Neural cell (in vitro differentiated cells): Measurements from ENCODE around the gene B9D1. TPM values are rescaled to one million over a fixed set of nuclear protein-coding genes. Genes with fewer than 3 reads are reported as not detected.

Source experiments
- H2AFZ ChIP-seq: fragments of 200-600, 300-800 bp; sonication (generic), shearing (Covaris generic); 2 replicates; pipeline ENCODE4 v1.6.0; 2014; ENCODE audit warnings: low read depth, mild to moderate bottlenecking, antibody characterized with exemption, low read length, moderate library complexity
- H3F3A ChIP-seq: fragments of 200-600 bp; shearing (Covaris generic); 2 replicates; pipeline ENCODE4 v1.6.1; 2016; ENCODE audit warnings: mild to moderate bottlenecking, moderate library complexity, mixed read lengths, antibody characterized with exemption, low read length; ENCODE audit not compliant: insufficient read depth, poor library complexity, severe bottlenecking
- H3K27ac ChIP-seq: fragments of 200-600, 300-800 bp; sonication (generic), shearing (Covaris generic); 2 replicates; pipeline ENCODE4 v1.5.1; 2014; ENCODE audit warnings: mild to moderate bottlenecking, low read length, moderate library complexity
- H3K27me3 ChIP-seq: fragments of 300-800, 200-600 bp; sonication (generic), shearing (Covaris generic); 2 replicates; pipeline ENCODE4 v1.6.0; 2014; ENCODE audit warnings: mild to moderate bottlenecking, low read depth, low read length, moderate library complexity; ENCODE audit not compliant: insufficient read depth
- H3K36me3 ChIP-seq: fragments of 300-800, 200-600 bp; sonication (generic), shearing (Covaris generic); 2 replicates; pipeline ENCODE4 v1.5.1; 2014; ENCODE audit warnings: mild to moderate bottlenecking, antibody characterized with exemption, low read length, moderate library complexity; ENCODE audit not compliant: insufficient read depth
- H3K4me2 ChIP-seq: fragments of 300-800, 200-600 bp; sonication (generic), shearing (Covaris generic); 2 replicates; pipeline ENCODE4 v1.6.0; 2014; ENCODE audit warnings: mild to moderate bottlenecking, low read length
- H3K4me3 ChIP-seq: fragments of 300-800, 200-600 bp; sonication (generic), shearing (Covaris generic); 2 replicates; pipeline ENCODE4 v1.5.1; 2014; ENCODE audit warnings: mild to moderate bottlenecking, low read length, moderate library complexity
- H3K79me2 ChIP-seq: fragments of 200-600 bp; shearing (Covaris generic); replicated peaks from 2 replicates; pipeline ENCODE4 v1.6.0; 2014; ENCODE audit warnings: mild to moderate bottlenecking, low read length, moderate library complexity; ENCODE audit not compliant: insufficient read depth
- H3K9ac ChIP-seq: fragments of 300-800, 200-600 bp; sonication (generic), shearing (Covaris generic); 2 replicates; pipeline ENCODE4 v1.6.1; 2016; ENCODE audit warnings: mild to moderate bottlenecking, low read length, mixed read lengths
- H3K9me2 ChIP-seq: fragments of 200-600 bp; shearing (Covaris generic); 2 replicates; pipeline ENCODE4 v1.6.1; 2016; ENCODE audit warnings: mild to moderate bottlenecking, low read length, mixed read lengths; ENCODE audit not compliant: insufficient read depth
- H3K9me3 ChIP-seq: fragments of 200-600, 300-800 bp; sonication (generic), shearing (Covaris generic); 2 replicates; pipeline ENCODE4 v1.6.1; 2016; ENCODE audit warnings: mild to moderate bottlenecking, mixed run types, low read length, moderate library complexity, mixed read lengths
- H4K20me1 ChIP-seq: fragments of 200-600 bp; shearing (Covaris generic); 2 replicates; pipeline ENCODE4 v1.6.1; 2016; ENCODE audit warnings: mild to moderate bottlenecking, mixed run types; ENCODE audit not compliant: insufficient read depth
- EP300 ChIP-seq: fragments of 450-650 bp; conservative IDR thresholded peaks from 2 replicates; pipeline ENCODE4 v1.6.1; 2014; ENCODE audit warnings: antibody characterized with exemption, mild to moderate bottlenecking, moderate library complexity; ENCODE audit not compliant: poor library complexity, severe bottlenecking
- EZH2 ChIP-seq: fragments of 200-600, 300-800 bp; shearing (Covaris generic), sonication (generic); IDR thresholded peaks from 2 replicates; pipeline ENCODE4 v1.6.1; 2014; ENCODE audit warnings: antibody characterized with exemption, low read length, borderline replicate concordance, mild to moderate bottlenecking; ENCODE audit not compliant: insufficient read depth, poor library complexity, severe bottlenecking
- MXI1 ChIP-seq: fragments of 450-650 bp; conservative IDR thresholded peaks from 2 replicates; pipeline ENCODE4 v1.6.1; 2014; ENCODE audit warnings: antibody characterized with exemption, mild to moderate bottlenecking; ENCODE audit not compliant: poor library complexity, severe bottlenecking
- POLR2AphosphoS5 ChIP-seq: IDR thresholded peaks from 2 replicates; pipeline ENCODE4 v1.6.1; 2012
- RAD21 ChIP-seq: fragments of 450-650 bp; conservative IDR thresholded peaks from 2 replicates; pipeline ENCODE4 v1.6.1; 2014; ENCODE audit warnings: antibody characterized with exemption, mild to moderate bottlenecking, moderate library complexity
- SMC3 ChIP-seq: fragments of 450-650 bp; conservative IDR thresholded peaks from 2 replicates; pipeline ENCODE4 v1.6.1; 2014; ENCODE audit warnings: antibody characterized with exemption, mild to moderate bottlenecking, moderate library complexity; ENCODE audit not compliant: poor library complexity
- TAF1 ChIP-seq: IDR thresholded peaks from 2 replicates; pipeline ENCODE4 v1.6.1; 2012; ENCODE audit warnings: low read depth
- polyA plus RNA-seq: library from polyadenylated mRNA; depleted of rRNA; stranded (reverse); fragments of >200 nt; gene quantifications from 2 replicates; pipeline ENCODE4 v1.2.3, GENCODE V29; 2014
- TF ChIP-seq, protein P1 (sequence below): IDR thresholded peaks from 2 replicates; pipeline ENCODE4 v1.6.1; 2012; ENCODE audit warnings: borderline replicate concordance
- TF ChIP-seq, protein P2 (sequence below): fragments of 450-650 bp; IDR thresholded peaks from 2 replicates; pipeline ENCODE4 v1.5.1; 2014; ENCODE audit warnings: antibody characterized with exemption, mild to moderate bottlenecking, moderate library complexity; ENCODE audit not compliant: poor library complexity, severe bottlenecking

Gene B9D1
- polyA plus RNA-seq, 1 donor from 2014 or later = 32.0 TPM

DNA sequence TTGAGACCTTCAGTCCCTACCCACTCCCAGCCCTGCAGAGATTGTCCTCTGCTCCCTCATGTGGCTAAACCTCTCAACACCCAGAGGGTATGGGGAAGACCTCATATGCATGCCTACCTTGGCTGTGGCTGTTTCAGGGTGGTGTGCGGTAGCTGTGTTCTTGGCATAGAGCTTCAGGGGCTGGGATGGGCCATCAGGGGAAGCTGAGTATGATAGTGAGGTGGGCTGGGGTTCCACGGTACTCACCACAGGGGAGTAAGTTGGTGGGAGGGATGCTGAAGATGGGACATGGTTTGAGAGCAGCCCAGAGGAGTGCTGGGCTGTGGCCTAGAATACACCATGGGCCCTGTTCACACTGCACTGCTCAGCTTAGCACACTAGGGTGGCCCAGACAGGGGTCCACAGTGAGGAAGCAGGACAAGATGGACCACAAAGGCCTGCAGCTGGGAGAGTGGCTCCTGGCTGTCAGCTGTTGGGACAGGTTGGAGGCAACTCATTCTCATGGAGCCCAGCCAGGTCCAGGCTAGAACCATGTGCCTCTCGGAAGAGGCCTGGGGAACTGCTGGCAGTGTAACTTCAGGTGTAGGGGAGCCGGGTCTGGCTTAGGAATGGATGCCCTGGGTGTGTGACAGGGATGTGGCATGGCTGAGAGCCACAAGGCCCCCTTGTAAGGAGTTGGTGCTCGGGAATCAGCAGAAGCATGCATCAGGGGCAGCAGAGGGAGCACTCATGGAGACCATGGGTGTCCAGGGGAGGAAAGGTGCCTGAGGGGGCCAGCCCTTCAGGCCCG lies 21.4 kb upstream of the B9D1 start:
- Histone ChIP-seq H3K9me3 (no peaks in the 10 kb centered on the region), H4K20me1 (no peaks in the 10 kb centered on the region), H3K36me3 (peaks cover 5% of the 10 kb centered on the region), H3K27ac (no peak overlapping the region), H2AFZ (no peak overlapping the region), H3K4me3 (no peak overlapping the region), H3K9me2 (no peaks in the 10 kb centered on the region), H3K27me3 (no peaks in the 10 kb centered on the region), H3F3A (no peaks in the 10 kb centered on the region), H3K79me2 (peaks cover 9% of the 10 kb centered on the region), H3K9ac (no peak overlapping the region), H3K4me2 (no peak overlapping the region)
- TF ChIP-seq RAD21 (no peak), SMC3 (no peak), MXI1 (no peak), TAF1 (no peak), EP300 (no peak), POLR2AphosphoS5 (no peak), EZH2 (no peak)
- TF ChIP-seq, protein P1, sequence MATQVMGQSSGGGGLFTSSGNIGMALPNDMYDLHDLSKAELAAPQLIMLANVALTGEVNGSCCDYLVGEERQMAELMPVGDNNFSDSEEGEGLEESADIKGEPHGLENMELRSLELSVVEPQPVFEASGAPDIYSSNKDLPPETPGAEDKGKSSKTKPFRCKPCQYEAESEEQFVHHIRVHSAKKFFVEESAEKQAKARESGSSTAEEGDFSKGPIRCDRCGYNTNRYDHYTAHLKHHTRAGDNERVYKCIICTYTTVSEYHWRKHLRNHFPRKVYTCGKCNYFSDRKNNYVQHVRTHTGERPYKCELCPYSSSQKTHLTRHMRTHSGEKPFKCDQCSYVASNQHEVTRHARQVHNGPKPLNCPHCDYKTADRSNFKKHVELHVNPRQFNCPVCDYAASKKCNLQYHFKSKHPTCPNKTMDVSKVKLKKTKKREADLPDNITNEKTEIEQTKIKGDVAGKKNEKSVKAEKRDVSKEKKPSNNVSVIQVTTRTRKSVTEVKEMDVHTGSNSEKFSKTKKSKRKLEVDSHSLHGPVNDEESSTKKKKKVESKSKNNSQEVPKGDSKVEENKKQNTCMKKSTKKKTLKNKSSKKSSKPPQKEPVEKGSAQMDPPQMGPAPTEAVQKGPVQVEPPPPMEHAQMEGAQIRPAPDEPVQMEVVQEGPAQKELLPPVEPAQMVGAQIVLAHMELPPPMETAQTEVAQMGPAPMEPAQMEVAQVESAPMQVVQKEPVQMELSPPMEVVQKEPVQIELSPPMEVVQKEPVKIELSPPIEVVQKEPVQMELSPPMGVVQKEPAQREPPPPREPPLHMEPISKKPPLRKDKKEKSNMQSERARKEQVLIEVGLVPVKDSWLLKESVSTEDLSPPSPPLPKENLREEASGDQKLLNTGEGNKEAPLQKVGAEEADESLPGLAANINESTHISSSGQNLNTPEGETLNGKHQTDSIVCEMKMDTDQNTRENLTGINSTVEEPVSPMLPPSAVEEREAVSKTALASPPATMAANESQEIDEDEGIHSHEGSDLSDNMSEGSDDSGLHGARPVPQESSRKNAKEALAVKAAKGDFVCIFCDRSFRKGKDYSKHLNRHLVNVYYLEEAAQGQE = no peak
- TF ChIP-seq, protein P2, sequence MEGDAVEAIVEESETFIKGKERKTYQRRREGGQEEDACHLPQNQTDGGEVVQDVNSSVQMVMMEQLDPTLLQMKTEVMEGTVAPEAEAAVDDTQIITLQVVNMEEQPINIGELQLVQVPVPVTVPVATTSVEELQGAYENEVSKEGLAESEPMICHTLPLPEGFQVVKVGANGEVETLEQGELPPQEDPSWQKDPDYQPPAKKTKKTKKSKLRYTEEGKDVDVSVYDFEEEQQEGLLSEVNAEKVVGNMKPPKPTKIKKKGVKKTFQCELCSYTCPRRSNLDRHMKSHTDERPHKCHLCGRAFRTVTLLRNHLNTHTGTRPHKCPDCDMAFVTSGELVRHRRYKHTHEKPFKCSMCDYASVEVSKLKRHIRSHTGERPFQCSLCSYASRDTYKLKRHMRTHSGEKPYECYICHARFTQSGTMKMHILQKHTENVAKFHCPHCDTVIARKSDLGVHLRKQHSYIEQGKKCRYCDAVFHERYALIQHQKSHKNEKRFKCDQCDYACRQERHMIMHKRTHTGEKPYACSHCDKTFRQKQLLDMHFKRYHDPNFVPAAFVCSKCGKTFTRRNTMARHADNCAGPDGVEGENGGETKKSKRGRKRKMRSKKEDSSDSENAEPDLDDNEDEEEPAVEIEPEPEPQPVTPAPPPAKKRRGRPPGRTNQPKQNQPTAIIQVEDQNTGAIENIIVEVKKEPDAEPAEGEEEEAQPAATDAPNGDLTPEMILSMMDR = no peak

DNA sequence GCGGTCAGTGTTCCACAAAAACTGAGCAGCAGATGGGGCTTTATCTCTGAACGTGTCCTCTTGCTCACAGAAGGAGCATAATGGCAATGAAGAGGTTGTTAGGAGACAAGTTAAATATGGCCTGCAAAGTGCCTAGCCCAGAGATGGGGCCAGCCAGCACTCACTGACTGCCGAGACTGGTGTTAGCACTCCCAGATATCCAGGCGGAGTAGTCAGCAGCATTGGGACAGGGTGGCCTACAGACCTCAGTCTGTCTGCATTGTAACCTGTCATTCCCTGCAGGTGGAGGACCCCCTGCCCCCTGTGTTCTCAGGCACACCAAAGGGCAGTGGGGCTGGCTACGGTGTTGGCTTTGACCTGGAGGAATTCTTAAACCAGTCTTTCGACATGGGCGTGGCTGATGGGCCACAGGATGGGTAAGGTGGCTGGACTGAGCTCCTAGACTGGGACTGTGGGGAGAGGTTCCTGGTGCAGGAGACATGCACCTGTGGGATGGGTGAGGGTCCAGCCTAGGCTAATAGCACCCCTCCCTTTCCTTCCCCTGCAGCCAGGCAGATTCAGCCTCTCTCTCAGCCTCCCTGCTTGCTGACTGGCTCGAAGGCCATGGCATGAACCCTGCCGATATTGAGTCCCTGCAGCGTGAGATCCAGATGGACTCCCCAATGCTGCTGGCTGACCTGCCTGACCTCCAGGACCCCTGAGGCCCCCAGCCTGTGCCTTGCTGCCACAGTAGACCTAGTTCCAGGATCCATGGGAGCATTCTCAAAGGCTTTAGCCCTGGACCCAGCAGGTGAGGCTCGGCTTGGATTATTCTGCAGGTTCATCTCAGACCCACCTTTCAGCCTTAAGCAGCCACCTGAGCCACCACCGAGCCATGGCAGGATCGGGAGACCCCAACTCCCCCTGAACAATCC lies 20.3 kb upstream of the B9D1 start:
- Histone ChIP-seq H3K27me3 (no peaks in the 10 kb centered on the region), H3K4me2 (no peak overlapping the region), H3K9me2 (no peaks in the 10 kb centered on the region), H2AFZ (no peak overlapping the region), H3K9ac (no peak overlapping the region), H4K20me1 (no peaks in the 10 kb centered on the region), H3K36me3 (peaks cover 5% of the 10 kb centered on the region), H3K9me3 (no peaks in the 10 kb centered on the region), H3K79me2 (peaks cover 9% of the 10 kb centered on the region), H3F3A (no peaks in the 10 kb centered on the region), H3K4me3 (no peak overlapping the region), H3K27ac (no peak overlapping the region)
- TF ChIP-seq, protein P1 = no peak
- TF ChIP-seq, protein P2 = no peak
- no peak for TF ChIP-seq EP300
- TF ChIP-seq SMC3 = no peak
- no peak for TF ChIP-seq EZH2
- TF ChIP-seq TAF1 = no peak
- TF ChIP-seq MXI1 = no peak
- TF ChIP-seq RAD21 = no peak
- no peak for TF ChIP-seq POLR2AphosphoS5
